ENCODE data around the gene CCL17. TPM values are rescaled to one million over a fixed set of nuclear protein-coding genes. Genes with fewer than 3 reads are reported as not detected.

Gene CCL17
- total and polyA plus RNA-seq, 2 of the 4 experiments (the other 2 are of a cell fraction): not detected

GRCh38 chr16:57358527-57359095 is 46.0 kb upstream of the CCL17 start, which contains the start of gene CCL22:
Gene CCL22 (plus strand): TSS chr16:57358783. CDS start chr16:57358817, 34 bp downstream.
- H2AFZ ChIP-seq (replicated peaks; ENCODE audit: low read length, poor library complexity): peak within 1 kb of the TSS; percentile 32
- no peaks in the 10 kb centered on the region for H3K9me1 ChIP-seq (ENCODE audit: insufficient read depth, low read length)
- TF ChIP-seq SMC3 (IDR thresholded peaks at IDR 0.05; ENCODE audit: low read depth, low read length): no peak
- no peak for TF ChIP-seq POLR2A (IDR thresholded peaks at IDR 0.05; ENCODE audit: low read depth, low read length)
- no peak for TF ChIP-seq FOS (IDR thresholded peaks at IDR 0.05; ENCODE audit: low read depth, low read length)
- TF ChIP-seq BHLHE40 (IDR thresholded peaks at IDR 0.05; ENCODE audit: low read depth, low read length): no peak
- TF ChIP-seq RFX5 (IDR thresholded peaks at IDR 0.05; ENCODE audit: low read depth, low read length): no peak
- no peak for TF ChIP-seq RAD21 (IDR thresholded peaks at IDR 0.05; ENCODE audit: low read length)
- TF ChIP-seq USF2 (IDR thresholded peaks at IDR 0.05; ENCODE audit: low read depth, low read length): no peak
- TF ChIP-seq CTCF (conservative IDR thresholded peaks at IDR 0.05; ENCODE audit: low read depth, low read length): no peak
- no peak for TF ChIP-seq RCOR1 (IDR thresholded peaks at IDR 0.05; ENCODE audit: insufficient replicate concordance, low read length)
- TF ChIP-seq ELK1 (IDR thresholded peaks at IDR 0.05; ENCODE audit: borderline replicate concordance, low read depth, low read length): no peak
- TF ChIP-seq MAZ (IDR thresholded peaks at IDR 0.05; ENCODE audit: borderline replicate concordance, low read depth, low read length): no peak
- TF ChIP-seq CEBPB (IDR thresholded peaks at IDR 0.05; ENCODE audit: low read depth, low read length): no peak
- TF ChIP-seq MXI1 (IDR thresholded peaks at IDR 0.05; ENCODE audit: borderline replicate concordance, low read depth, low read length): no peak
- no peak for TF ChIP-seq MAFK (IDR thresholded peaks at IDR 0.05; ENCODE audit: low read depth, low read length)
- no peak for TF ChIP-seq CHD1 (IDR thresholded peaks at IDR 0.05; ENCODE audit: low read depth, low read length)
- TF ChIP-seq NFE2L2 (IDR thresholded peaks at IDR 0.05; ENCODE audit: low read depth, low read length): no peak
- H3K4me3 ChIP-seq (ENCODE audit: insufficient read depth, low read depth, low read length): no peak within 1 kb of the TSS
- CTCF ChIA-PET: no interaction called here
- BruUV-seq (replicated peaks): no TSS peak
- no peak within 1 kb of the TSS for H3K23ac ChIP-seq (ENCODE audit: low read depth, low read length)
- no peak within 1 kb of the TSS for H4K91ac ChIP-seq (ENCODE audit: insufficient read depth, low read depth, low read length)
- no peak within 1 kb of the TSS for H4K8ac ChIP-seq (ENCODE audit: low read depth in 2 of 2, low read length in 2 of 2)
- H3K14ac ChIP-seq (replicated peaks; ENCODE audit: low read depth, low read length): no peak within 1 kb of the TSS
- no peak within 1 kb of the TSS for H2AK9ac ChIP-seq (replicated peaks; ENCODE audit: low read depth, low read length, poor library complexity)
- H3K4me2 ChIP-seq (ENCODE audit: low read depth, low read length): no peak within 1 kb of the TSS
- no peak within 1 kb of the TSS for H2BK20ac ChIP-seq (ENCODE audit: low read depth, low read length)
- in situ Hi-C loops (cut with MboI; ENCODE audit: low sequenced_read_pairs): no loop called here
- H3K9ac ChIP-seq (ENCODE audit: low read depth, low read length): no peak within 1 kb of the TSS
- H3K79me1 ChIP-seq (ENCODE audit: low read depth in 1 of 2, low read length in 2 of 2): no peaks in the 10 kb centered on the region
- no peak within 1 kb of the TSS for H2AK5ac ChIP-seq (ENCODE audit: low read depth, low read length)
- no peak for DNase-seq
- ATAC-seq (ENCODE audit: low read depth): no peak
- H3K56ac ChIP-seq (ENCODE audit: extremely low read depth, insufficient read depth, low read length): no peak within 1 kb of the TSS
- no peak within 1 kb of the TSS for H2BK5ac ChIP-seq (ENCODE audit: low read depth, low read length, poor library complexity, severe bottlenecking)
- H3K9me3 ChIP-seq (ENCODE audit: control insufficient read depth, insufficient read depth, low read length): no peaks in the 10 kb centered on the region
- no peak within 1 kb of the TSS for H2BK120ac ChIP-seq (ENCODE audit: low read depth, low read length)
- POLR2A ChIA-PET (ENCODE audit: unreplicated experiment): no interaction called here
- dilution Hi-C loops (cut with HindIII; ENCODE audit: low sequenced_read_pairs, unreplicated experiment): no loop called here
- no peaks in the 10 kb centered on the region for H3K36me3 ChIP-seq (ENCODE audit: control insufficient read depth, insufficient read depth, low read length)
- WGBS, 2 experiments (ENCODE audit: extremely low coverage in 2 of 2, insufficient read length in 1 of 2): 83% methylated on average over 5 of the region's 9 CpGs; no CpG with 5 or more reads in 1 of the 2 experiments
- H4K5ac ChIP-seq (ENCODE audit: low read depth, low read length): no peak within 1 kb of the TSS
- H2BK15ac ChIP-seq (ENCODE audit: low read depth, low read length): no peak within 1 kb of the TSS
- H3K27ac ChIP-seq (ENCODE audit: insufficient read depth, low read length): no peak within 1 kb of the TSS
- H3K18ac ChIP-seq (ENCODE audit: low read depth, low read length): no peak within 1 kb of the TSS
- no peaks in the 10 kb centered on the region for H3K4me1 ChIP-seq (ENCODE audit: control insufficient read depth, insufficient read depth, low read length)
- H3K4ac ChIP-seq (ENCODE audit: low read depth, low read length): no peak within 1 kb of the TSS
- no peaks in the 10 kb centered on the region for H4K20me1 ChIP-seq (ENCODE audit: insufficient read depth, low read length)
- intact Hi-C loops (cut with micrococcal nuclease): no loop called here
- H3K27me3 ChIP-seq (ENCODE audit: control insufficient read depth, insufficient read depth, low read length): peaks cover 67% of the 10 kb centered on the region

Data from IMR-90 (cell line).